GM06990 (cell line): ENCODE data around the gene PPIP5K2.
"Not testable (repeated sequence)": the region's sequence is repeated elsewhere in the genome, so short reads cannot be mapped to it uniquely, and the experiment has no call there.

Experiments used
- DNase-seq: peaks from one replicate; pipeline ENCODE4 v3.0.0-alpha.2; 2011; ENCODE audit not compliant: insufficient read length; ENCODE audit errors: extremely low read depth
- H3K27me3 ChIP-seq: replicated peaks from 2 replicates; pipeline ENCODE4 v1.6.0; 2011; ENCODE audit warnings: low read length; ENCODE audit not compliant: control insufficient read depth, insufficient read depth
- H3K36me3 ChIP-seq: 2 replicates; pipeline ENCODE4 v1.5.1; 2011; ENCODE audit warnings: low read length; ENCODE audit not compliant: control insufficient read depth, insufficient read depth
- H3K4me3 ChIP-seq: replicated peaks from 2 replicates; pipeline ENCODE4 v1.5.1; 2011; ENCODE audit warnings: low read depth, mild to moderate bottlenecking, control low read depth, low read length
- TF ChIP-seq, protein P1 (sequence below): IDR thresholded peaks from 2 replicates; pipeline ENCODE4 v1.5.1; 2011; ENCODE audit warnings: low read length, control low read depth, mild to moderate bottlenecking, inconsistent platforms; ENCODE audit not compliant: insufficient read depth, poor library complexity, severe bottlenecking

PPIP5K2 gene

DNA sequence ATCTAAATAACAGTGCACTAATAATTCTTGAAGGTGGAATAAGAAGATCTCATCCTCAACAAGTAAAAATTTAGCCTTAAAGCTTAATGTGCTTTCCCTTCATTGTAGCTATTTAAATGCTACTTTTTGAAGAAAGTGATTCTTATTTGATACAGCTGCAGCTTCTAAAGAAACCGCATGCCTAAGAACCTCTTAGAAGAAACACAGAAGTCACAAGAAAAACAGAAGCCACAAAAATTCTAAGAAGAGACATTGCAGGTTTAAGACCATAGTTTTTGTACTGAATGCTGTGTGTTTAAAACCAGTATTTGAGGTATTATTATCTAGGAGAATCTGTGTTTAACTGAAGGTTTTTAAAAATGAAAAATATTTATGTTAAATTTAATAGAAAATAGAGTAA, 68.3 kb downstream of the PPIP5K2 start:
- TF ChIP-seq, protein P1, sequence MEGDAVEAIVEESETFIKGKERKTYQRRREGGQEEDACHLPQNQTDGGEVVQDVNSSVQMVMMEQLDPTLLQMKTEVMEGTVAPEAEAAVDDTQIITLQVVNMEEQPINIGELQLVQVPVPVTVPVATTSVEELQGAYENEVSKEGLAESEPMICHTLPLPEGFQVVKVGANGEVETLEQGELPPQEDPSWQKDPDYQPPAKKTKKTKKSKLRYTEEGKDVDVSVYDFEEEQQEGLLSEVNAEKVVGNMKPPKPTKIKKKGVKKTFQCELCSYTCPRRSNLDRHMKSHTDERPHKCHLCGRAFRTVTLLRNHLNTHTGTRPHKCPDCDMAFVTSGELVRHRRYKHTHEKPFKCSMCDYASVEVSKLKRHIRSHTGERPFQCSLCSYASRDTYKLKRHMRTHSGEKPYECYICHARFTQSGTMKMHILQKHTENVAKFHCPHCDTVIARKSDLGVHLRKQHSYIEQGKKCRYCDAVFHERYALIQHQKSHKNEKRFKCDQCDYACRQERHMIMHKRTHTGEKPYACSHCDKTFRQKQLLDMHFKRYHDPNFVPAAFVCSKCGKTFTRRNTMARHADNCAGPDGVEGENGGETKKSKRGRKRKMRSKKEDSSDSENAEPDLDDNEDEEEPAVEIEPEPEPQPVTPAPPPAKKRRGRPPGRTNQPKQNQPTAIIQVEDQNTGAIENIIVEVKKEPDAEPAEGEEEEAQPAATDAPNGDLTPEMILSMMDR: no peak
- Histone ChIP-seq H3K4me3 (no peak overlapping the region), H3K36me3 (no peaks in the 10 kb centered on the region), H3K27me3 (no peaks in the 10 kb centered on the region)
- no peak for DNase-seq

DNA sequence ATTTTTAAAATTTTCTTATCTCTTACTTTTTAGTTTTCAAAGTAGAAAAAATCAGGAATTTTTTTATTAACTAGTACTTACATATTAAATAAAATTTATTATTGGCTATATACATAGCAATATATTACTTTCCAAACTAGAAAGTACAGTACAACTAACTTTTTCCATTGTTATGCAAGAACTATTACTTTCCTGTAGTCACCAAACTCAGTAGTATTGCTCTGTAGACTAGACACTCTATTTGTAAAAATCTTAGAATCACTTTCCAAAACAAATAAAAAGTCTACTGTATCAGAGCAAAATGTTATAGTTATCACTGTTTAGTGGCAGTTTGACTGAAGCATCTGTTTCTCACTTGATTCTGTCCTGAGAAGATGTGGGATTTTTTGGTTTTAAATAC, 83.1 kb downstream of the PPIP5K2 start:
- Histone ChIP-seq H3K36me3 (peaks cover 2% of the 10 kb centered on the region; the same call in 1 of the 2 replicates), H3K4me3 (no peak overlapping the region), H3K27me3 (no peaks in the 10 kb centered on the region)
- no peak for DNase-seq
- TF ChIP-seq, protein P1: no peak

DNA sequence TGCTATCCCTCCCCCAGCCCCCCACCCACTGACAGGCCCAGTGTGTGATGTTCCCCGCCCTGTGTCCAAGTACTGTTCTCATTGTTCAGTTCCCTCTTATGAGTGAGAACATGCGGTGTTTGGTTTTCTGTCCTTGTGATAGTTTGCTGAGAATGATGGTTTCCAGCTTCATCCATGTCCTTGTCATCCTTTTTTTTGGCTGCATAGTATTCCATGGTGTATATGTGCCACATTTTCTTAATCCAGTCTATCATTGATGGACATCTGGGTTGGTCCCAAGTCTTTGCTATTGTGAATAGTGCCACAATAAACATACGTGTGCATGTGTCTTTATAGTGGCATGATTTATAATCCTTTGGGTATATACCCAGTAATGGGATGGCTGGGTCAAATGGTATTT, 84.9 kb downstream of the PPIP5K2 start:
- not testable (repeated sequence) for DNase-seq, H3K4me3 ChIP-seq, H3K27me3 ChIP-seq, H3K36me3 ChIP-seq

DNA sequence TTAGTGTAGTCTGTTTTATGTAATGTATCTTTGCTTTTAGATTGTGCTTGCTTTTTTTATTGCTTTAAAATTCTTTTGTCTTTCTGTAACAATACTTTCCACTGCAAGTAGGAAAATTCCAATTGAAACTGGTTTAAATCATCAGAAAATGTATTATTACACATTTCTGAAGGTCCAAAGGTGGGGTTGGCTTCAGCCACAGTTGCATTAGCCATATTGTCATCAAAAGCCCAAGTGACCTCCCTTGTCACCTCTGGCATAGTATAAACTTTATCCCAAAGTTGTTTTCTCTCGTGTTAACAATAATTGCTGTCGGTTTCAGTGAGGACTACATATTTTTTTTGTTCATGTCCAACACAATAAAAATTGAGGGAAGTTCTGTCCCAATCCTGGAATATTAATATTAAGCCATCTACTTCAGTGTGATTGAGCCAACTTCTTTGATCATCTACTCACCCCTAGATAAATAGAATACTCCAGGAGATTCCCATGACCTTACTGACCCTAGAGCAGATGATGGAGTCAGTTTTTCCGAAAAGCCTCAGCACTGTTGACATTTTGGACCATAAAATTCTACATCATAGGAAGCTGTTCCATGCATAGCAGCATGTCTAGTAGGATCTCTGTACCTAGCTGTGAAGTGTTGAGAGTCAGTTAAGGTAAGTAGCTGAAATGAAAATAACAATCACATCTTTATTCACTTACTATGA, 86.0 kb downstream of the PPIP5K2 start:
- TF ChIP-seq, protein P1: no peak
- H3K36me3 ChIP-seq: peaks cover 2% of the 10 kb centered on the region; the same call in 1 of the 2 replicates
- H3K4me3 ChIP-seq: no peak overlapping the region
- no peak for DNase-seq
- H3K27me3 ChIP-seq: no peaks in the 10 kb centered on the region

DNA sequence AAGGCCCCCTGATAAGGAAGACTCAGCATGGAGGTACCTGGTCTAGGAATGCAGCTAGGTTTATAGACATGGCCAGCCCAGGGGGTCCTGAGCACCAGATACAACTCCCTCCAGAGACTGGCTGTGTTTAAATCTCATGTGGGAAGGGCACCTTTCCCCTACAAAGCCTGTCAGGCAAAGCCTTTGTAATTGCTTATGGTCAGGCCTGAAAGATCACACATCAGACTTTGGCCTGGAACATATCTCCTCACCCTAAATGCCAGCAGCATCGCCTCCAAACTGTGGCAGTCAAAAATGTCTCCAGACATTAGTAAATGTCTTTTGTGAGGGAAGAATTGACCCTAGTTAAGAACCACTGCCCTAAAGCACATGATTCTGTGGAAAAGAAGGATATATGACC, 86.9 kb downstream of the PPIP5K2 start:
- TF ChIP-seq, protein P1: no peak
- H3K27me3 ChIP-seq: no peaks in the 10 kb centered on the region
- no peak for DNase-seq
- peaks cover 2% of the 10 kb centered on the region; the same call in 1 of the 2 replicates for H3K36me3 ChIP-seq
- H3K4me3 ChIP-seq: no peak overlapping the region

DNA sequence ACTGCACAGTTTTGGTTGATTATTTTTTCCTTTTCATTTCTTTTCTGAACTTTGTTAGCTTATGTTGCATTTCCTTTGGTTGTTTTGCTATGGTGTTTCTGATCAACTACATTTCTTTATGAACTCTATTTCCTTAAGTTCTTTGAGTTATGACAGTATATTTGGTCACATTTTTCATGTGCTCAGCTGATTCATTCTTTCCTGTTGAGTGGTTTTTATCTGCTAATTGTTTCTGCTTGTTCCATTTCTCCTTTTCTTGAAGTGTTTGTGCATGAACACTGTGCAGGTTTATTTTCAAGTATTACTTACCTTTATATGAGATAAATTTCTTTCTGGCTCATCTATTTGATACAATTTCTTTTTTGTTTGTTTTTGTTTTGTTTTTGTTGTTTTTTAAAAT, 87.6 kb downstream of the PPIP5K2 start:
- H3K27me3 ChIP-seq: no peaks in the 10 kb centered on the region
- no peak overlapping the region for H3K4me3 ChIP-seq
- DNase-seq: no peak
- TF ChIP-seq, protein P1: no peak
- peaks cover 2% of the 10 kb centered on the region; the same call in 1 of the 2 replicates for H3K36me3 ChIP-seq
